Caco-2 (cell line): ENCODE measurements around the gene CDC6. TPM values are rescaled to one million over a fixed set of nuclear protein-coding genes. Genes with fewer than 3 reads are reported as not detected.

Experiments used
- BruUV-seq: library from RNA; stranded (reverse); fragments of 400-500 nt; replicated peaks from 2 replicates; lab custom pipeline; 2021; lab: Mats Ljungman, UMichigan
- CTCF ChIA-PET: fragments of 300-600 bp; sonication (Branson Sonifier 250); formaldehyde crosslinking; loops from one replicate; lab custom pipeline; 2022; ENCODE audit warnings: antibody characterized with exemption; lab: Charles Lee
- POLR2A ChIA-PET: fragments of 300-600 bp; sonication (Branson Sonifier 250); formaldehyde crosslinking; loops from one replicate; lab custom pipeline; 2022; ENCODE audit warnings: antibody characterized with exemption; lab: Charles Lee
- DNase-seq, 2 experiments: peaks; one replicate each; pipeline versions ENCODE4 v3.0.0 to v3.0.0-alpha.2; 2020 to 2022
- H3K27me3 ChIP-seq: replicated peaks from 2 replicates; pipeline ENCODE4 v1.6.0; 2011; ENCODE audit warnings: low read length; ENCODE audit not compliant: control insufficient read depth, insufficient read depth
- H3K36me3 ChIP-seq: 2 replicates; pipeline ENCODE4 v1.5.1; 2011; ENCODE audit warnings: low read length; ENCODE audit not compliant: control insufficient read depth, insufficient read depth
- H3K4me1 ChIP-seq: fragments of 250-450 bp; sonication (Bioruptor Pico); 2 replicates; pipeline ENCODE4 v1.5.1; 2020; ENCODE audit warnings: mild to moderate bottlenecking
- H3K4me3 ChIP-seq: 2 replicates; pipeline ENCODE4 v1.5.1; 2011; ENCODE audit warnings: low read depth, mild to moderate bottlenecking, control low read depth, low read length
- H3K9me3 ChIP-seq: fragments of 250-450 bp; sonication (Bioruptor Pico); 2 replicates; pipeline ENCODE4 v1.5.1; 2020; ENCODE audit warnings: mild to moderate bottlenecking, moderate library complexity
- H3K27ac Mint-ChIP-seq: one replicate; pipeline ENCODE4 v1.8.0; 2022; ENCODE audit warnings: mixed read lengths; ENCODE audit not compliant: unreplicated experiment
- H3K27me3 Mint-ChIP-seq: one replicate; pipeline ENCODE4 v1.8.0; 2022; ENCODE audit warnings: mixed read lengths; ENCODE audit not compliant: insufficient read depth, unreplicated experiment
- H3K36me3 Mint-ChIP-seq: one replicate; pipeline ENCODE4 v1.8.0; 2022; ENCODE audit warnings: mild to moderate bottlenecking, mixed read lengths; ENCODE audit not compliant: insufficient read depth, unreplicated experiment
- H3K4me1 Mint-ChIP-seq: one replicate; pipeline ENCODE4 v1.8.0; 2022; ENCODE audit warnings: low read depth, mixed read lengths; ENCODE audit not compliant: unreplicated experiment
- H3K4me3 Mint-ChIP-seq: one replicate; pipeline ENCODE4 v1.8.0; 2022; ENCODE audit warnings: mild to moderate bottlenecking, moderate library complexity, mixed read lengths; ENCODE audit not compliant: unreplicated experiment
- H3K9me3 Mint-ChIP-seq: one replicate; pipeline ENCODE4 v1.8.0; 2022; ENCODE audit warnings: mixed read lengths; ENCODE audit not compliant: unreplicated experiment
- CTCF ChIP-seq, 2 experiments: fragments of 200-600 bp in 1 of 2; IDR thresholded peaks; 1 replicate in 1 of 2; 2 replicates in 1 of 2; pipeline versions ENCODE4 v1.5.1 to v1.8.0; 2011 to 2022; ENCODE audit warnings: antibody characterized with exemption in 1 of 2, control low read depth in 1 of 2, inconsistent platforms in 1 of 2, low read depth in 1 of 2, low read length in 1 of 2, mild to moderate bottlenecking in 1 of 2, moderate library complexity in 1 of 2; ENCODE audit not compliant: insufficient read depth in 1 of 2, severe bottlenecking in 1 of 2, unreplicated experiment in 1 of 2
- intact Hi-C: fragments of 100-400 bp; cut with micrococcal nuclease; formaldehyde crosslinking; loops from one replicate; pipeline ENCODE4 v1.10.0; 2022; ENCODE audit not compliant: unreplicated experiment
- total RNA-seq: library from RNA; stranded (reverse); gene quantifications from 2 replicates; pipeline ENCODE4 v1.2.3, GENCODE V29; 2022

Gene CDC6
- total RNA-seq, 1 experiment from 2014 or later, result 96.4 TPM

GRCh38 chr17:40287159-40287493 is 553 bp upstream of the CDC6 start:
- Mint-ChIP-seq H3K9me3 (no peaks in the 10 kb centered on the region), H3K27ac (peak overlapping the region; percentile 96), H3K36me3 (peaks cover 62% of the 10 kb centered on the region), H3K4me3 (peak overlapping the region; percentile 95), H3K4me1 (peaks cover 11% of the 10 kb centered on the region), H3K27me3 (no peaks in the 10 kb centered on the region)
- CTCF ChIA-PET, result no interaction called here
- BruUV-seq, result no TSS peak
- peaks cover 3% of the 10 kb centered on the region for H3K36me3 ChIP-seq
- no peaks in the 10 kb centered on the region for H3K9me3 ChIP-seq
- POLR2A ChIA-PET, result no interaction called here
- no peak overlapping the region for H3K4me3 ChIP-seq
- peaks cover 21% of the 10 kb centered on the region for H3K4me1 ChIP-seq
- H3K27me3 ChIP-seq, result no peaks in the 10 kb centered on the region
- no peak for TF ChIP-seq CTCF (IDR thresholded peaks at IDR 0.05; ENCODE audit: insufficient read depth in 1 of 2, low read depth in 1 of 2, low read length in 1 of 2, severe bottlenecking in 1 of 2, unreplicated experiment in 1 of 2)
- intact Hi-C loops, result loop anchor here (1.0 kb wide), 1 partner anchor 68 kb away; the partner anchor contains the start of gene WIPF2
- no peak for DNase-seq

- peaks cover 84% of the 10 kb centered on the region for H3K36me3 Mint-ChIP-seq
- Histone ChIP-seq H3K9me3 (no peaks in the 10 kb centered on the region), H3K36me3 (peaks cover 2% of the 10 kb centered on the region), H3K27me3 (no peaks in the 10 kb centered on the region), H3K4me1 (no peaks in the 10 kb centered on the region), H3K4me3 (no peak overlapping the region)
- peak; percentile 45 to 57 for TF ChIP-seq CTCF (IDR thresholded peaks at IDR 0.05; ENCODE audit: insufficient read depth in 1 of 2, low read depth in 1 of 2, low read length in 1 of 2, severe bottlenecking in 1 of 2, unreplicated experiment in 1 of 2)
- H3K4me3 Mint-ChIP-seq, result no peak overlapping the region
- DNase-seq, result peak; percentile 63 to 66
- no peak overlapping the region for H3K27ac Mint-ChIP-seq
- POLR2A ChIA-PET, result no interaction called here
- CTCF ChIA-PET, result interaction anchor here (1.6 to 2.0 kb wide), 2 partner anchors 72 to 178 kb away, joined by 5 to 10 read pairs; partner anchors contain the start of gene WIPF2
- no peaks in the 10 kb centered on the region for H3K27me3 Mint-ChIP-seq
- BruUV-seq, result no TSS peak
- no peaks in the 10 kb centered on the region for H3K4me1 Mint-ChIP-seq
- intact Hi-C loops, result loop anchor here (1.0 kb wide), 3 partner anchors 88 to 277 kb away; no protein-coding TSS in a partner anchor
- no peaks in the 10 kb centered on the region for H3K9me3 Mint-ChIP-seq
Measured at GRCh38 chr17:40290629-40291280, 3.1 kb downstream of the CDC6 start.

- H3K27me3 ChIP-seq, result no peaks in the 10 kb centered on the region
- Mint-ChIP-seq H3K27ac (no peak overlapping the region), H3K4me1 (no peaks in the 10 kb centered on the region), H3K4me3 (no peak overlapping the region), H3K9me3 (no peaks in the 10 kb centered on the region), H3K36me3 (peaks cover 89% of the 10 kb centered on the region), H3K27me3 (no peaks in the 10 kb centered on the region)
- no peak overlapping the region for H3K4me3 ChIP-seq
- no peak for DNase-seq
- POLR2A ChIA-PET, result no interaction called here
- H3K9me3 ChIP-seq, result no peaks in the 10 kb centered on the region
- H3K36me3 ChIP-seq, result peaks cover 2% of the 10 kb centered on the region
- TF ChIP-seq CTCF (IDR thresholded peaks at IDR 0.05; ENCODE audit: insufficient read depth in 1 of 2, low read depth in 1 of 2, low read length in 1 of 2, severe bottlenecking in 1 of 2, unreplicated experiment in 1 of 2), result no peak
- no peaks in the 10 kb centered on the region for H3K4me1 ChIP-seq
- intact Hi-C loops, result no loop called here
- BruUV-seq, result no TSS peak
- CTCF ChIA-PET, result interaction anchor here (1.6 kb wide), 1 partner anchor 178 kb away, joined by 5 read pairs; no protein-coding TSS in a partner anchor
Measured at GRCh38 chr17:40291281-40291664, 3.6 kb downstream of the CDC6 start.
